ENCODE results near the gene FOXA3.
A peak's percentile ranks its signal among the peaks of the same experiment; 100 is the strongest.

- TF ChIP-seq, protein P1, sequence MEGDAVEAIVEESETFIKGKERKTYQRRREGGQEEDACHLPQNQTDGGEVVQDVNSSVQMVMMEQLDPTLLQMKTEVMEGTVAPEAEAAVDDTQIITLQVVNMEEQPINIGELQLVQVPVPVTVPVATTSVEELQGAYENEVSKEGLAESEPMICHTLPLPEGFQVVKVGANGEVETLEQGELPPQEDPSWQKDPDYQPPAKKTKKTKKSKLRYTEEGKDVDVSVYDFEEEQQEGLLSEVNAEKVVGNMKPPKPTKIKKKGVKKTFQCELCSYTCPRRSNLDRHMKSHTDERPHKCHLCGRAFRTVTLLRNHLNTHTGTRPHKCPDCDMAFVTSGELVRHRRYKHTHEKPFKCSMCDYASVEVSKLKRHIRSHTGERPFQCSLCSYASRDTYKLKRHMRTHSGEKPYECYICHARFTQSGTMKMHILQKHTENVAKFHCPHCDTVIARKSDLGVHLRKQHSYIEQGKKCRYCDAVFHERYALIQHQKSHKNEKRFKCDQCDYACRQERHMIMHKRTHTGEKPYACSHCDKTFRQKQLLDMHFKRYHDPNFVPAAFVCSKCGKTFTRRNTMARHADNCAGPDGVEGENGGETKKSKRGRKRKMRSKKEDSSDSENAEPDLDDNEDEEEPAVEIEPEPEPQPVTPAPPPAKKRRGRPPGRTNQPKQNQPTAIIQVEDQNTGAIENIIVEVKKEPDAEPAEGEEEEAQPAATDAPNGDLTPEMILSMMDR (IDR thresholded peaks at IDR 0.05; ENCODE audit: low read depth, low read length) = peak; percentile 3
- TF ChIP-seq POLR2A (IDR thresholded peaks at IDR 0.05; ENCODE audit: extremely low read depth, insufficient read length) (peak; percentile 95), MYC (IDR thresholded peaks at IDR 0.05; ENCODE audit: low read depth, low read length) (peak; percentile 44; the same call in 1 of the 2 replicates)
- TF ChIP-seq, protein P2, sequence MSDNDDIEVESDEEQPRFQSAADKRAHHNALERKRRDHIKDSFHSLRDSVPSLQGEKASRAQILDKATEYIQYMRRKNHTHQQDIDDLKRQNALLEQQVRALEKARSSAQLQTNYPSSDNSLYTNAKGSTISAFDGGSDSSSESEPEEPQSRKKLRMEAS (IDR thresholded peaks at IDR 0.05; ENCODE audit: low read depth, low read length) = peak; percentile 64; the same call in 1 of the 2 replicates
These were observed 38.8 kb downstream of the FOXA3 start for GRCh38 chr19:45902651-45903625.
